ENCODE results near the gene PSPH.

- no peak for TF ChIP-seq TARDBP (IDR thresholded peaks at IDR 0.05)
- TF ChIP-seq SUZ12 (IDR thresholded peaks at IDR 0.05): no peak
- no peak for TF ChIP-seq SP1 (IDR thresholded peaks at IDR 0.05)
- no peak for TF ChIP-seq FOXM1 (IDR thresholded peaks at IDR 0.05; ENCODE audit: borderline replicate concordance)
- no peak for TF ChIP-seq FOXK2 (IDR thresholded peaks at IDR 0.05)
- no peak for TF ChIP-seq BHLHE40 (IDR thresholded peaks at IDR 0.05; ENCODE audit: borderline replicate concordance)
- no peak for TF ChIP-seq NFRKB (IDR thresholded peaks at IDR 0.05)
- TF ChIP-seq, protein P1, sequence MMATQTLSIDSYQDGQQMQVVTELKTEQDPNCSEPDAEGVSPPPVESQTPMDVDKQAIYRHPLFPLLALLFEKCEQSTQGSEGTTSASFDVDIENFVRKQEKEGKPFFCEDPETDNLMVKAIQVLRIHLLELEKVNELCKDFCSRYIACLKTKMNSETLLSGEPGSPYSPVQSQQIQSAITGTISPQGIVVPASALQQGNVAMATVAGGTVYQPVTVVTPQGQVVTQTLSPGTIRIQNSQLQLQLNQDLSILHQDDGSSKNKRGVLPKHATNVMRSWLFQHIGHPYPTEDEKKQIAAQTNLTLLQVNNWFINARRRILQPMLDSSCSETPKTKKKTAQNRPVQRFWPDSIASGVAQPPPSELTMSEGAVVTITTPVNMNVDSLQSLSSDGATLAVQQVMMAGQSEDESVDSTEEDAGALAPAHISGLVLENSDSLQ (IDR thresholded peaks at IDR 0.05): no peak
- no peak for TF ChIP-seq ZNF384 (IDR thresholded peaks at IDR 0.05)
- no peak for TF ChIP-seq ARNT (IDR thresholded peaks at IDR 0.05)
Measured at GRCh38 chr7:56019501-56019900, 31.7 kb downstream of the PSPH start.
